ENCODE data around the gene CCDC192. TPM values are rescaled to one million over a fixed set of nuclear protein-coding genes. Genes with fewer than 3 reads are reported as not detected.

CCDC192 gene
- polyA plus RNA-seq, 3 donors = not detected

GRCh38 chr5:127814588-127814973 lies 111.4 kb downstream of the CCDC192 start:
- Histone ChIP-seq H3K36me3 (replicated peaks in 1 of 2; ENCODE audit: control insufficient read depth in 1 of 2, insufficient read depth in 2 of 2, low read length in 2 of 2) (no peaks in the 10 kb centered on the region), H4K20me1 (ENCODE audit: insufficient read depth, low read length) (no peaks in the 10 kb centered on the region), H3K4me2 (replicated peaks; ENCODE audit: extremely low read depth, low read length, poor library complexity, severe bottlenecking) (no peak overlapping the region), H3K79me2 (ENCODE audit: insufficient read depth, low read length) (no peaks in the 10 kb centered on the region), H3K4me3 (replicated peaks in 1 of 3; ENCODE audit: low read depth in 2 of 3, low read length in 3 of 3) (no peak overlapping the region), H3K27me3 (ENCODE audit: control insufficient read depth in 2 of 2, insufficient read depth in 2 of 2, low read length in 2 of 2) (no peaks in the 10 kb centered on the region), H3K4me1 (ENCODE audit: control insufficient read depth in 1 of 2, insufficient read depth in 2 of 2, low read length in 2 of 2) (peaks cover 4 to 10% of the 10 kb centered on the region in 2 donors), H3K9ac (ENCODE audit: insufficient read depth, low read length, poor library complexity, severe bottlenecking) (no peak overlapping the region), H2AFZ (ENCODE audit: insufficient read depth, low read depth, low read length, poor library complexity, severe bottlenecking) (no peak overlapping the region), H3K9me3 (replicated peaks in 1 of 2; ENCODE audit: control insufficient read depth in 1 of 2, insufficient read depth in 1 of 2, low read length in 2 of 2) (no peaks in the 10 kb centered on the region), H3K27ac (ENCODE audit: low read depth in 1 of 2, low read length in 2 of 2) (no peak overlapping the region)
- no peak overlapping the region for H3K4me3 Mint-ChIP-seq
- no peak for TF ChIP-seq CTCF (IDR thresholded peaks at IDR 0.05)
- intact Hi-C loops (cut with micrococcal nuclease) = no loop called here
- H3K27me3 Mint-ChIP-seq (ENCODE audit: low read depth in 3 of 3) = no peaks in the 10 kb centered on the region
- no peaks in the 10 kb centered on the region for H3K36me3 Mint-ChIP-seq
- no peak for DNase-seq
- peaks cover 0 to 2% (median 0%) of the 10 kb centered on the region in 7 donors for H3K9me3 Mint-ChIP-seq
- WGBS (ENCODE audit: insufficient coverage) = no CpG with 5 or more reads among the region's 3 CpGs
- no peak overlapping the region for H3K27ac Mint-ChIP-seq
- peaks cover 9% of the 10 kb centered on the region for H3K4me1 Mint-ChIP-seq

- H3K27me3 ChIP-seq (ENCODE audit: control insufficient read depth in 2 of 2, insufficient read depth in 2 of 2, low read length in 2 of 2) = no peaks in the 10 kb centered on the region
- no peak for TF ChIP-seq CTCF (IDR thresholded peaks at IDR 0.05)
- H3K4me1 ChIP-seq (ENCODE audit: control insufficient read depth in 1 of 2, insufficient read depth in 2 of 2, low read length in 2 of 2) = no peaks in the 10 kb centered on the region
- H3K4me2 ChIP-seq (replicated peaks; ENCODE audit: extremely low read depth, low read length, poor library complexity, severe bottlenecking) = no peak overlapping the region
- H3K9me3 ChIP-seq (replicated peaks in 1 of 2; ENCODE audit: control insufficient read depth in 1 of 2, insufficient read depth in 1 of 2, low read length in 2 of 2) = no peaks in the 10 kb centered on the region
- DNase-seq = no peak
- H3K4me1 Mint-ChIP-seq = no peaks in the 10 kb centered on the region
- no peak overlapping the region for H3K9ac ChIP-seq (ENCODE audit: insufficient read depth, low read length, poor library complexity, severe bottlenecking)
- peaks cover 0 to 3% (median 0%) of the 10 kb centered on the region in 3 donors for H3K27me3 Mint-ChIP-seq (ENCODE audit: low read depth in 3 of 3)
- H3K27ac Mint-ChIP-seq = no peak overlapping the region
- H3K79me2 ChIP-seq (ENCODE audit: insufficient read depth, low read length) = no peaks in the 10 kb centered on the region
- no peaks in the 10 kb centered on the region for H4K20me1 ChIP-seq (ENCODE audit: insufficient read depth, low read length)
- H3K36me3 Mint-ChIP-seq = no peaks in the 10 kb centered on the region
- H3K36me3 ChIP-seq (replicated peaks in 1 of 2; ENCODE audit: control insufficient read depth in 1 of 2, insufficient read depth in 2 of 2, low read length in 2 of 2) = no peaks in the 10 kb centered on the region
- intact Hi-C loops (cut with micrococcal nuclease) = no loop called here
- H3K4me3 Mint-ChIP-seq = no peak overlapping the region
- H3K4me3 ChIP-seq (replicated peaks in 1 of 3; ENCODE audit: low read depth in 2 of 3, low read length in 3 of 3) = no peak overlapping the region
- H2AFZ ChIP-seq (ENCODE audit: insufficient read depth, low read depth, low read length, poor library complexity, severe bottlenecking) = no peak overlapping the region
- no CpG with 5 or more reads among the region's 2 CpGs for WGBS (ENCODE audit: insufficient coverage)
- peaks cover 0 to 1% (median 0%) of the 10 kb centered on the region in 7 donors for H3K9me3 Mint-ChIP-seq
- no peak overlapping the region for H3K27ac ChIP-seq (ENCODE audit: low read depth in 1 of 2, low read length in 2 of 2)
Observed at GRCh38 chr5:127820910-127821553, 117.8 kb downstream of the CCDC192 start.
